WTC11 (cell line): Measurements from ENCODE around the gene OPN4.

Experiments
- ATF1 ChIP-seq: sonication (generic); formaldehyde crosslinking; IDR thresholded peaks from 2 replicates; pipeline ENCODE4 v1.8.1; 2023; ENCODE audit warnings: mild to moderate bottlenecking, moderate library complexity, missing genetic modification reagents
- CREB1 ChIP-seq: sonication (generic); formaldehyde crosslinking; IDR thresholded peaks from 2 replicates; pipeline ENCODE4 v1.8.0; 2023; ENCODE audit warnings: mild to moderate bottlenecking, missing genetic modification reagents
- CREM ChIP-seq: sonication (generic); formaldehyde crosslinking; IDR thresholded peaks from 2 replicates; pipeline ENCODE4 v1.8.1; 2022; ENCODE audit warnings: mild to moderate bottlenecking, missing genetic modification reagents, moderate library complexity
- ELF4 ChIP-seq: sonication (generic); formaldehyde crosslinking; IDR thresholded peaks from 2 replicates; pipeline ENCODE4 v1.8.1; 2022; ENCODE audit warnings: low read depth, mild to moderate bottlenecking, moderate library complexity, missing genetic modification reagents
- FOXK1 ChIP-seq: sonication (generic); formaldehyde crosslinking; IDR thresholded peaks from 2 replicates; pipeline ENCODE4 v1.8.0; 2022; ENCODE audit warnings: mild to moderate bottlenecking, moderate library complexity, missing genetic modification reagents
- MAX ChIP-seq: sonication (generic); formaldehyde crosslinking; IDR thresholded peaks from 2 replicates; pipeline ENCODE4 v1.8.0; 2022; ENCODE audit warnings: mild to moderate bottlenecking, missing genetic modification reagents
- NFE2L1 ChIP-seq: sonication (generic); formaldehyde crosslinking; IDR thresholded peaks from 2 replicates; pipeline ENCODE4 v1.8.1; 2023; ENCODE audit warnings: missing genetic modification reagents
- PRRX2 ChIP-seq: fragments of 250-450 bp; sonication (Bioruptor Pico); IDR thresholded peaks from 2 replicates; pipeline ENCODE4 v1.8.0; 2021; ENCODE audit warnings: mild to moderate bottlenecking
- TCF7 ChIP-seq: sonication (generic); formaldehyde crosslinking; IDR thresholded peaks from 2 replicates; pipeline ENCODE4 v1.8.0; 2022; ENCODE audit warnings: mild to moderate bottlenecking, low read depth, missing genetic modification reagents, moderate library complexity
- ZNF263 ChIP-seq: sonication (generic); formaldehyde crosslinking; IDR thresholded peaks from 2 replicates; pipeline ENCODE4 v1.8.1; 2022; ENCODE audit warnings: low read depth, mild to moderate bottlenecking, moderate library complexity, missing genetic modification reagents
- TF ChIP-seq, protein P1 (sequence below): fragments of 200-600 bp; IDR thresholded peaks from 2 replicates; pipeline ENCODE4 v1.8.0; 2022; ENCODE audit warnings: antibody characterized with exemption
- TF ChIP-seq, protein P2 (sequence below): fragments of 250-450 bp; sonication (Bioruptor Pico); IDR thresholded peaks from 2 replicates; pipeline ENCODE4 v1.9.0; 2021; ENCODE audit warnings: mild to moderate bottlenecking
- TF ChIP-seq, protein P3 (sequence below): sonication (generic); formaldehyde crosslinking; IDR thresholded peaks from 2 replicates; pipeline ENCODE4 v1.8.1; 2023; ENCODE audit warnings: mild to moderate bottlenecking, missing genetic modification reagents

- TF ChIP-seq, protein P1, sequence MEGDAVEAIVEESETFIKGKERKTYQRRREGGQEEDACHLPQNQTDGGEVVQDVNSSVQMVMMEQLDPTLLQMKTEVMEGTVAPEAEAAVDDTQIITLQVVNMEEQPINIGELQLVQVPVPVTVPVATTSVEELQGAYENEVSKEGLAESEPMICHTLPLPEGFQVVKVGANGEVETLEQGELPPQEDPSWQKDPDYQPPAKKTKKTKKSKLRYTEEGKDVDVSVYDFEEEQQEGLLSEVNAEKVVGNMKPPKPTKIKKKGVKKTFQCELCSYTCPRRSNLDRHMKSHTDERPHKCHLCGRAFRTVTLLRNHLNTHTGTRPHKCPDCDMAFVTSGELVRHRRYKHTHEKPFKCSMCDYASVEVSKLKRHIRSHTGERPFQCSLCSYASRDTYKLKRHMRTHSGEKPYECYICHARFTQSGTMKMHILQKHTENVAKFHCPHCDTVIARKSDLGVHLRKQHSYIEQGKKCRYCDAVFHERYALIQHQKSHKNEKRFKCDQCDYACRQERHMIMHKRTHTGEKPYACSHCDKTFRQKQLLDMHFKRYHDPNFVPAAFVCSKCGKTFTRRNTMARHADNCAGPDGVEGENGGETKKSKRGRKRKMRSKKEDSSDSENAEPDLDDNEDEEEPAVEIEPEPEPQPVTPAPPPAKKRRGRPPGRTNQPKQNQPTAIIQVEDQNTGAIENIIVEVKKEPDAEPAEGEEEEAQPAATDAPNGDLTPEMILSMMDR, result no peak
- no peak for TF ChIP-seq MAX
- TF ChIP-seq CREM (CRISPR knock-in tag), result no peak
- TF ChIP-seq ZNF263, result no peak
- no peak for TF ChIP-seq TCF7 (CRISPR knock-in tag)
- no peak for TF ChIP-seq ELF4 (CRISPR knock-in tag)
- TF ChIP-seq, protein P2, sequence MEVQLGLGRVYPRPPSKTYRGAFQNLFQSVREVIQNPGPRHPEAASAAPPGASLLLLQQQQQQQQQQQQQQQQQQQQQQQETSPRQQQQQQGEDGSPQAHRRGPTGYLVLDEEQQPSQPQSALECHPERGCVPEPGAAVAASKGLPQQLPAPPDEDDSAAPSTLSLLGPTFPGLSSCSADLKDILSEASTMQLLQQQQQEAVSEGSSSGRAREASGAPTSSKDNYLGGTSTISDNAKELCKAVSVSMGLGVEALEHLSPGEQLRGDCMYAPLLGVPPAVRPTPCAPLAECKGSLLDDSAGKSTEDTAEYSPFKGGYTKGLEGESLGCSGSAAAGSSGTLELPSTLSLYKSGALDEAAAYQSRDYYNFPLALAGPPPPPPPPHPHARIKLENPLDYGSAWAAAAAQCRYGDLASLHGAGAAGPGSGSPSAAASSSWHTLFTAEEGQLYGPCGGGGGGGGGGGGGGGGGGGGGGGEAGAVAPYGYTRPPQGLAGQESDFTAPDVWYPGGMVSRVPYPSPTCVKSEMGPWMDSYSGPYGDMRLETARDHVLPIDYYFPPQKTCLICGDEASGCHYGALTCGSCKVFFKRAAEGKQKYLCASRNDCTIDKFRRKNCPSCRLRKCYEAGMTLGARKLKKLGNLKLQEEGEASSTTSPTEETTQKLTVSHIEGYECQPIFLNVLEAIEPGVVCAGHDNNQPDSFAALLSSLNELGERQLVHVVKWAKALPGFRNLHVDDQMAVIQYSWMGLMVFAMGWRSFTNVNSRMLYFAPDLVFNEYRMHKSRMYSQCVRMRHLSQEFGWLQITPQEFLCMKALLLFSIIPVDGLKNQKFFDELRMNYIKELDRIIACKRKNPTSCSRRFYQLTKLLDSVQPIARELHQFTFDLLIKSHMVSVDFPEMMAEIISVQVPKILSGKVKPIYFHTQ (CRISPR knock-in tag), result no peak
- TF ChIP-seq, protein P3, sequence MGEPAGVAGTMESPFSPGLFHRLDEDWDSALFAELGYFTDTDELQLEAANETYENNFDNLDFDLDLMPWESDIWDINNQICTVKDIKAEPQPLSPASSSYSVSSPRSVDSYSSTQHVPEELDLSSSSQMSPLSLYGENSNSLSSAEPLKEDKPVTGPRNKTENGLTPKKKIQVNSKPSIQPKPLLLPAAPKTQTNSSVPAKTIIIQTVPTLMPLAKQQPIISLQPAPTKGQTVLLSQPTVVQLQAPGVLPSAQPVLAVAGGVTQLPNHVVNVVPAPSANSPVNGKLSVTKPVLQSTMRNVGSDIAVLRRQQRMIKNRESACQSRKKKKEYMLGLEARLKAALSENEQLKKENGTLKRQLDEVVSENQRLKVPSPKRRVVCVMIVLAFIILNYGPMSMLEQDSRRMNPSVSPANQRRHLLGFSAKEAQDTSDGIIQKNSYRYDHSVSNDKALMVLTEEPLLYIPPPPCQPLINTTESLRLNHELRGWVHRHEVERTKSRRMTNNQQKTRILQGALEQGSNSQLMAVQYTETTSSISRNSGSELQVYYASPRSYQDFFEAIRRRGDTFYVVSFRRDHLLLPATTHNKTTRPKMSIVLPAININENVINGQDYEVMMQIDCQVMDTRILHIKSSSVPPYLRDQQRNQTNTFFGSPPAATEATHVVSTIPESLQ (CRISPR knock-in tag), result no peak
- no peak for TF ChIP-seq CREB1 (CRISPR knock-in tag)
- TF ChIP-seq FOXK1 (CRISPR knock-in tag), result no peak
- TF ChIP-seq PRRX2 (CRISPR knock-in tag), result no peak
- no peak for TF ChIP-seq NFE2L1 (CRISPR knock-in tag)
- no peak for TF ChIP-seq ATF1 (CRISPR knock-in tag)
These were observed 36.3 kb downstream of the OPN4 start for GRCh38 chr10:86690657-86691084.
